Esophagus muscularis mucosa (tissue), 4 donors: ENCODE measurements around the gene ASGR1.

Experiments
- EP300 ChIP-seq: sonication (generic); formaldehyde crosslinking; IDR thresholded peaks from one replicate; pipeline ENCODE4 v1.6.1; 2017; ENCODE audit warnings: antibody characterized with exemption
- POLR2A ChIP-seq: fragments of 450-650 bp; IDR thresholded peaks from one replicate; pipeline ENCODE4 v1.6.1; 2017; ENCODE audit warnings: antibody characterized with exemption, moderate library complexity, mild to moderate bottlenecking, low read depth
- POLR2AphosphoS5 ChIP-seq, 2 donors: sonication (generic); formaldehyde crosslinking; IDR thresholded peaks; one replicate each; pipeline ENCODE4 v1.6.1; 2017; ENCODE audit warnings: antibody characterized with exemption in 2 of 2
- TF ChIP-seq, protein P1 (sequence below), 3 experiments: fragments of 200-600 bp in 2 of 3; fragments of 450-650 bp in 1 of 3; sonication (generic) in 2 of 3; IDR thresholded peaks; one replicate each; pipeline ENCODE4 v1.5.1; 2017 to 2019; ENCODE audit warnings: antibody characterized with exemption in 3 of 3, mild to moderate bottlenecking in 2 of 3, moderate library complexity in 1 of 3

DNA sequence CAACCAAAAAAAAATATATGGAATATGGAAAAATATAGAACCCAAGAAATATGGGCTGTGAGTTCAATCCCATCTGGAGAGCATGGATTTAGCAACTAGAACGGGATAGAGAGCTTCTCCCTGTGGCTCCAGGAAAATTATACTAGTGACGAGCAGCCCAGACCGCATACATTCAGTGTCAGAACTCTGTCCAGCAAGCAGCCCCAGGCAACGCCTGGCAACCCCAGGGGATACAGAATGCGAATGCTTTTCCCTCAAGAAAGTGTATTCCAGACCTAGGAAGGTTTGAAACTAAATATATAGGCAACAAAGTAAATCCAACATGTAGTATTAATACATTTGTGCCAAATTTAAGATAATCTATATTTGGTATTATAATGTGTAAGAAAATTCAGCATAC, 51.0 kb downstream of the ASGR1 start:
- TF ChIP-seq POLR2A (no peak), EP300 (no peak), POLR2AphosphoS5 (IDR thresholded peaks at IDR 0.05) (no peak)
- TF ChIP-seq, protein P1, sequence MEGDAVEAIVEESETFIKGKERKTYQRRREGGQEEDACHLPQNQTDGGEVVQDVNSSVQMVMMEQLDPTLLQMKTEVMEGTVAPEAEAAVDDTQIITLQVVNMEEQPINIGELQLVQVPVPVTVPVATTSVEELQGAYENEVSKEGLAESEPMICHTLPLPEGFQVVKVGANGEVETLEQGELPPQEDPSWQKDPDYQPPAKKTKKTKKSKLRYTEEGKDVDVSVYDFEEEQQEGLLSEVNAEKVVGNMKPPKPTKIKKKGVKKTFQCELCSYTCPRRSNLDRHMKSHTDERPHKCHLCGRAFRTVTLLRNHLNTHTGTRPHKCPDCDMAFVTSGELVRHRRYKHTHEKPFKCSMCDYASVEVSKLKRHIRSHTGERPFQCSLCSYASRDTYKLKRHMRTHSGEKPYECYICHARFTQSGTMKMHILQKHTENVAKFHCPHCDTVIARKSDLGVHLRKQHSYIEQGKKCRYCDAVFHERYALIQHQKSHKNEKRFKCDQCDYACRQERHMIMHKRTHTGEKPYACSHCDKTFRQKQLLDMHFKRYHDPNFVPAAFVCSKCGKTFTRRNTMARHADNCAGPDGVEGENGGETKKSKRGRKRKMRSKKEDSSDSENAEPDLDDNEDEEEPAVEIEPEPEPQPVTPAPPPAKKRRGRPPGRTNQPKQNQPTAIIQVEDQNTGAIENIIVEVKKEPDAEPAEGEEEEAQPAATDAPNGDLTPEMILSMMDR (IDR thresholded peaks at IDR 0.05), result no peak
